Activated CD4-positive, alpha-beta T cell treated with anti-CD3 and anti-CD28 coated beads, Interleukin-2, amount 10 ng/mL, durations not matched to agents 24 days and 14 days (primary cell): ENCODE results near the gene DNAJC30. TPM values are rescaled to one million over a fixed set of nuclear protein-coding genes. Genes with fewer than 3 reads are reported as not detected.

Source experiments
- DNase-seq: peaks from one replicate; pipeline ENCODE4 v3.0.0; 2022
- H3K27ac Mint-ChIP-seq: one replicate; pipeline ENCODE4 v1.8.0; 2022; ENCODE audit warnings: mild to moderate bottlenecking, mixed read lengths
- H3K27me3 Mint-ChIP-seq: one replicate; pipeline ENCODE4 v1.8.0; 2022; ENCODE audit warnings: mixed read lengths
- H3K36me3 Mint-ChIP-seq: one replicate; pipeline ENCODE4 v1.8.0; 2022; ENCODE audit warnings: low read depth, mild to moderate bottlenecking, mixed read lengths
- H3K4me1 Mint-ChIP-seq: one replicate; pipeline ENCODE4 v1.8.0; 2021; ENCODE audit warnings: mixed read lengths
- H3K4me3 Mint-ChIP-seq: one replicate; pipeline ENCODE4 v1.8.0; 2022; ENCODE audit warnings: mild to moderate bottlenecking, moderate library complexity, mixed read lengths
- H3K9me3 Mint-ChIP-seq: one replicate; pipeline ENCODE4 v1.8.0; 2021; ENCODE audit warnings: mixed read lengths
- intact Hi-C: fragments of 100-400 bp; cut with micrococcal nuclease; formaldehyde crosslinking; loops from one replicate; pipeline ENCODE4 v1.15.1; 2023
- total RNA-seq: library from RNA; stranded (reverse); gene quantifications from 2 replicates; pipeline ENCODE4 v1.2.3, GENCODE V29; 2022

The DNAJC30 gene
- total RNA-seq, 1 donor from 2014 or later, result 10.9 TPM

GRCh38 chr7:73645643-73646174, 37.5 kb downstream of the DNAJC30 start:
- no peak overlapping the region for H3K4me3 Mint-ChIP-seq
- intact Hi-C loops, result loop anchor here (5.0 kb wide), 1 partner anchor 38 kb away; no protein-coding TSS in a partner anchor
- H3K27me3 Mint-ChIP-seq, result peaks cover 49% of the 10 kb centered on the region
- DNase-seq, result no peak
- peaks cover 10% of the 10 kb centered on the region for H3K4me1 Mint-ChIP-seq
- H3K9me3 Mint-ChIP-seq, result peaks cover 3% of the 10 kb centered on the region
- no peaks in the 10 kb centered on the region for H3K36me3 Mint-ChIP-seq
- no peak overlapping the region for H3K27ac Mint-ChIP-seq

- H3K27me3 Mint-ChIP-seq, result peaks cover 41% of the 10 kb centered on the region
- intact Hi-C loops, result loop anchor here (5.0 kb wide), 1 partner anchor 37 kb away; no protein-coding TSS in a partner anchor
- H3K4me1 Mint-ChIP-seq, result peaks cover 8% of the 10 kb centered on the region
- no peak overlapping the region for H3K27ac Mint-ChIP-seq
- DNase-seq, result no peak
- no peak overlapping the region for H3K4me3 Mint-ChIP-seq
- no peaks in the 10 kb centered on the region for H3K36me3 Mint-ChIP-seq
- H3K9me3 Mint-ChIP-seq, result peaks cover 3% of the 10 kb centered on the region
Measured at GRCh38 chr7:73644688-73645286, 38.5 kb downstream of the DNAJC30 start.

GRCh38 chr7:73642834-73643233, 40.4 kb downstream of the DNAJC30 start:
- Mint-ChIP-seq H3K27ac (no peak overlapping the region), H3K4me1 (no peaks in the 10 kb centered on the region), H3K27me3 (peaks cover 23% of the 10 kb centered on the region), H3K4me3 (no peak overlapping the region), H3K9me3 (peaks cover 3% of the 10 kb centered on the region), H3K36me3 (no peaks in the 10 kb centered on the region)
- DNase-seq, result no peak
- intact Hi-C loops, result no loop called here

- H3K4me3 Mint-ChIP-seq, result no peak overlapping the region
- intact Hi-C loops, result no loop called here
- H3K27me3 Mint-ChIP-seq, result peaks cover 8% of the 10 kb centered on the region
- no peaks in the 10 kb centered on the region for H3K36me3 Mint-ChIP-seq
- H3K9me3 Mint-ChIP-seq, result peaks cover 3% of the 10 kb centered on the region
- no peak overlapping the region for H3K27ac Mint-ChIP-seq
- no peak for DNase-seq
- no peaks in the 10 kb centered on the region for H3K4me1 Mint-ChIP-seq
Measured at GRCh38 chr7:73638911-73639310, 44.3 kb downstream of the DNAJC30 start.

- Mint-ChIP-seq H3K36me3 (no peaks in the 10 kb centered on the region), H3K27ac (no peak overlapping the region), H3K4me3 (no peak overlapping the region), H3K9me3 (no peaks in the 10 kb centered on the region), H3K4me1 (no peaks in the 10 kb centered on the region), H3K27me3 (peaks cover 16% of the 10 kb centered on the region)
- no peak for DNase-seq
- intact Hi-C loops, result no loop called here
Measured at GRCh38 chr7:73635428-73636200, 47.6 kb downstream of the DNAJC30 start.

GRCh38 chr7:73633844-73634243, 49.4 kb downstream of the DNAJC30 start:
- DNase-seq, result no peak
- Mint-ChIP-seq H3K36me3 (no peaks in the 10 kb centered on the region), H3K9me3 (no peaks in the 10 kb centered on the region), H3K4me1 (no peaks in the 10 kb centered on the region), H3K27ac (no peak overlapping the region), H3K27me3 (peaks cover 18% of the 10 kb centered on the region), H3K4me3 (no peak overlapping the region)
- intact Hi-C loops, result no loop called here

GRCh38 chr7:73633323-73633722, 49.9 kb downstream of the DNAJC30 start:
- H3K27ac Mint-ChIP-seq, result no peak overlapping the region

GRCh38 chr7:73631558-73631957, 51.7 kb downstream of the DNAJC30 start:
- Mint-ChIP-seq H3K9me3 (no peaks in the 10 kb centered on the region), H3K36me3 (no peaks in the 10 kb centered on the region), H3K4me1 (no peaks in the 10 kb centered on the region), H3K27ac (no peak overlapping the region), H3K4me3 (no peak overlapping the region), H3K27me3 (peaks cover 33% of the 10 kb centered on the region)
- intact Hi-C loops, result no loop called here
- DNase-seq, result no peak

More at GRCh38 chr7:73633323-73633722, 49.9 kb downstream of the DNAJC30 start:
- intact Hi-C loops, result no loop called here
- no peaks in the 10 kb centered on the region for H3K36me3 Mint-ChIP-seq
- H3K27me3 Mint-ChIP-seq, result peaks cover 22% of the 10 kb centered on the region
- H3K4me1 Mint-ChIP-seq, result no peaks in the 10 kb centered on the region
- no peak for DNase-seq
- H3K4me3 Mint-ChIP-seq, result no peak overlapping the region
- H3K9me3 Mint-ChIP-seq, result no peaks in the 10 kb centered on the region

Other genes starting within 250 kb of the DNAJC30 start
- 0.50 and 0.75 TPM in 2 replicates for gene FZD9, start 249.7 kb downstream of the DNAJC30 start, total RNA-seq
- 110 and 112 TPM in 2 replicates for gene BAZ1B, start 161.2 kb downstream of the DNAJC30 start, total RNA-seq
- 73.8 and 75.9 TPM in 2 replicates for gene BCL7B, start 125.8 kb downstream of the DNAJC30 start, total RNA-seq
- gene TBL2, start 104.9 kb downstream of the DNAJC30 start, total RNA-seq, result 41.4 and 49.1 TPM in 2 replicates
- gene MLXIPL, start 58.9 kb downstream of the DNAJC30 start, total RNA-seq, result not detected in 2 replicates
- 0.40 and 0.47 TPM in 2 replicates for gene VPS37D, start 15.6 kb downstream of the DNAJC30 start, total RNA-seq
- 133 TPM in 2 replicates for gene BUD23, start 144 bp upstream of the DNAJC30 start, total RNA-seq
- gene STX1A, start 36.2 kb upstream of the DNAJC30 start, total RNA-seq, result 19.0 and 19.4 TPM in 2 replicates
- 20.8 and 23.0 TPM in 2 replicates for gene ABHD11, start 55.3 kb upstream of the DNAJC30 start, total RNA-seq
- not detected in 2 replicates for gene CLDN3, start 86.8 kb upstream of the DNAJC30 start, total RNA-seq
- gene CLDN4, start 147.5 kb upstream of the DNAJC30 start, total RNA-seq, result not detected in 2 replicates
- 1.3 and 1.9 TPM in 2 replicates for gene METTL27, start 159.1 kb upstream of the DNAJC30 start, total RNA-seq
- gene TMEM270, start 177.7 kb upstream of the DNAJC30 start, total RNA-seq, result not detected in 2 replicates